Body of pancreas (tissue), 4 donors: Measurements from ENCODE around the gene TXNDC5. TPM values are rescaled to one million over a fixed set of nuclear protein-coding genes. Genes with fewer than 3 reads are reported as not detected.

ENCODE experiments used
- ATAC-seq: fragments of 150-250 bp; one replicate; pipeline ENCODE4 v1.9.1; 2016
- DNase-seq, 4 donors: peaks; one replicate each; pipeline ENCODE4 v3.0.0-alpha.2; 2019
- H3K27ac ChIP-seq, 4 donors: fragments of 200-600 bp; sonication (generic); 1 replicate in 3 of 4; 2 replicates in 1 of 4; pipeline versions ENCODE4 v1.5.1 to v1.6.1; 2016 to 2019; ENCODE audit warnings: mild to moderate bottlenecking in 1 of 4, mixed read lengths in 1 of 4, moderate library complexity in 1 of 4
- H3K27me3 ChIP-seq, 2 donors: fragments of 200-600 bp; sonication (generic); one replicate each; pipeline ENCODE4 v1.6.0; 2016; ENCODE audit warnings: mild to moderate bottlenecking in 1 of 2
- H3K36me3 ChIP-seq, 2 donors: fragments of 200-600 bp; sonication (generic); replicated peaks in 1 of 2; 2 replicates each; pipeline ENCODE4 v1.5.1; 2016; ENCODE audit warnings: low read depth in 2 of 2; ENCODE audit not compliant: insufficient read depth in 1 of 2
- H3K4me1 ChIP-seq: fragments of 200-600 bp; sonication (generic); one replicate; pipeline ENCODE4 v1.6.0; 2016
- H3K4me3 ChIP-seq, 2 donors: fragments of 200-600 bp; sonication (generic); 1 replicate in 1 of 2; 2 replicates in 1 of 2; pipeline ENCODE4 v1.5.1; 2016 to 2019
- H3K9me3 ChIP-seq, 3 donors: fragments of 200-600 bp; sonication (generic); 1 replicate in 2 of 3; 2 replicates in 1 of 3; pipeline ENCODE4 v1.5.1; 2016
- POLR2A ChIP-seq, 3 donors: fragments of 450-650 bp; IDR thresholded peaks; one replicate each; pipeline ENCODE4 v1.6.1; 2016; ENCODE audit warnings: antibody characterized with exemption in 3 of 3, mild to moderate bottlenecking in 2 of 3
- WGBS, 2 donors: methylation state at CpG; one replicate each; pipeline ENCODE4 v1.1.5; 2017; 5-methylcytosine and 5-hydroxymethylcytosine counted together
- intact Hi-C: fragments of 100-400 bp; cut with DNase I; formaldehyde crosslinking; loops from one replicate; pipeline ENCODE4 v1.15.1; 2023
- total RNA-seq, 2 donors: library from RNA; depleted of rRNA; stranded (reverse); fragments of >200 nt; gene quantifications; one replicate each; pipeline ENCODE4 v1.1.0, GENCODE V29; 2016
- TF ChIP-seq, protein P1 (sequence below), 7 experiments: fragments of 450-650 bp in 4 of 7; fragments of 200-600 bp in 3 of 7; sonication (generic) in 3 of 7; IDR thresholded peaks; one replicate each; pipeline ENCODE4 v1.5.1; 2016 to 2019; ENCODE audit warnings: antibody characterized with exemption in 7 of 7

Gene TXNDC5
- total RNA-seq, 2 donors from 2014 or later: 104 to 112 TPM

DNA sequence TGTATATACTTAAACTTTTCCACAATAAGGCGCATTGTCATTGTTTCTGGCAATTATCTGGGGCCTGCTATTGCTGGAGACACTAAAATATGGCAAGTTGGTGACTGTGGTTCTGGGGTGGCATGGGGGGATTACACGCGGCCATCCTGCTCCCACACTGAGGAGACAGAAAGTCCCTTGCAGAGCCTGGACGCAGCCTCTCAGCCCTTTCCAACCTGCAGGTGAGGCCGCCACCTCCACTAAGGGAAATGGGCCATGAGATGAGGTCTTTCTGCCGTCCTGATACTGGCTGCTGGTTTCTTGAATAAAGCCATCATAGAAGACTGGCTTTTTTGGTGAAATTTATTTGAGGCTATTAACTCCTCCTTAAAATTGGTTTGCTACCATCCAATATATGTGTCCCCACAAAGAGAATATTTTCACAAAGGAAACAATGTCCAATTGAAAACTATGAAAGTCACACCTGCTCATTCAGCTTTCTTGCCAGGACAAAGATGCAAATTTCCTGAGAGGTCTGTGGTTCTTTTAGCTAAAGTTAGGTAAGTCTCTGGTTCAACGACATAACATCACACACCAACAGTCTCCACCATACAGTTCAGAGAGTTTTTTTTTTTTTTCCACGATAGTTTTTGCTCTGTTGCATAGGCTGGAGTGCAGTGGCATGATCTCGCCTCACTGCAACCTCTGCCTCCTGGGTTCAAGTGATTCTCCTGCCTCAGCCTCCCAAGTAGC lies 13.0 kb downstream of the TXNDC5 start:
- H3K27me3 ChIP-seq: no peaks in the 10 kb centered on the region
- DNase-seq: no peak
- H3K9me3 ChIP-seq: no peaks in the 10 kb centered on the region
- peaks cover 24 to 50% of the 10 kb centered on the region in 2 donors for H3K36me3 ChIP-seq
- TF ChIP-seq, protein P1, sequence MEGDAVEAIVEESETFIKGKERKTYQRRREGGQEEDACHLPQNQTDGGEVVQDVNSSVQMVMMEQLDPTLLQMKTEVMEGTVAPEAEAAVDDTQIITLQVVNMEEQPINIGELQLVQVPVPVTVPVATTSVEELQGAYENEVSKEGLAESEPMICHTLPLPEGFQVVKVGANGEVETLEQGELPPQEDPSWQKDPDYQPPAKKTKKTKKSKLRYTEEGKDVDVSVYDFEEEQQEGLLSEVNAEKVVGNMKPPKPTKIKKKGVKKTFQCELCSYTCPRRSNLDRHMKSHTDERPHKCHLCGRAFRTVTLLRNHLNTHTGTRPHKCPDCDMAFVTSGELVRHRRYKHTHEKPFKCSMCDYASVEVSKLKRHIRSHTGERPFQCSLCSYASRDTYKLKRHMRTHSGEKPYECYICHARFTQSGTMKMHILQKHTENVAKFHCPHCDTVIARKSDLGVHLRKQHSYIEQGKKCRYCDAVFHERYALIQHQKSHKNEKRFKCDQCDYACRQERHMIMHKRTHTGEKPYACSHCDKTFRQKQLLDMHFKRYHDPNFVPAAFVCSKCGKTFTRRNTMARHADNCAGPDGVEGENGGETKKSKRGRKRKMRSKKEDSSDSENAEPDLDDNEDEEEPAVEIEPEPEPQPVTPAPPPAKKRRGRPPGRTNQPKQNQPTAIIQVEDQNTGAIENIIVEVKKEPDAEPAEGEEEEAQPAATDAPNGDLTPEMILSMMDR (IDR thresholded peaks at IDR 0.05): no peak
- no peak for TF ChIP-seq POLR2A (IDR thresholded peaks at IDR 0.05)
- no peak overlapping the region for H3K4me3 ChIP-seq
- H3K27ac ChIP-seq: no peak overlapping the region
- no peak for ATAC-seq
- 88 to 90% methylated on average over 9 of the region's 9 CpGs for WGBS, 2 donors
- intact Hi-C loops: no loop called here
- peaks cover 29% of the 10 kb centered on the region for H3K4me1 ChIP-seq

DNA sequence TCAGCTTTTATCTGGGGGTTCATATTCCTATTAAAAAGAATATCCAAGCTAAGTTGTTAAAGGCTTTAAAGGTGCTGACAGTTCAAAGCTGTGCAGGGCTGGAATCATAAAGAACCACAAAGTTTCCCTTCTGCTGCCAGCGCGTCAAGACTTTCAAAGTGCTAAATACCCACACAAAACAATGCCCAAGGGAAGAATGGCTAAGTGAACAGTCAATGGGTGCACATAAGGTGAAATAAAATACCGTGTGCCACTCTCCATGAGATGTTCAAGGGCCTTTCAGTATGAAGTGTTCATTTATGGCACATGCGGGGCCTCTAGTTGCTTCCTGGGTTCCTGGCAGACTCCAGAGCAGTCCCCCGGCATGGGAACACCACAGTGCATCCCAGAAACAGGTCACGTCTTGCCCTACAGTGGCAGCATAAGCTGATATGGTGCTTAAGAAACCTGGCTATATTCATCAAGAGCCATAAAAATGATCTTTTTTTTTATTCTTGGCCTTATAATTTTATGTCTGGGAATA lies 14.1 kb downstream of the TXNDC5 start:
- WGBS, 2 donors: 92 to 94% methylated on average over 6 of the region's 6 CpGs
- no peak for TF ChIP-seq POLR2A (IDR thresholded peaks at IDR 0.05)
- TF ChIP-seq, protein P1 (IDR thresholded peaks at IDR 0.05): no peak
- ATAC-seq: no peak
- Histone ChIP-seq H3K4me1 (peaks cover 22% of the 10 kb centered on the region), H3K9me3 (no peaks in the 10 kb centered on the region), H3K4me3 (no peak overlapping the region), H3K27ac (no peak overlapping the region), H3K36me3 (peaks cover 24 to 51% of the 10 kb centered on the region in 2 donors), H3K27me3 (no peaks in the 10 kb centered on the region)
- no peak for DNase-seq
- intact Hi-C loops: no loop called here

DNA sequence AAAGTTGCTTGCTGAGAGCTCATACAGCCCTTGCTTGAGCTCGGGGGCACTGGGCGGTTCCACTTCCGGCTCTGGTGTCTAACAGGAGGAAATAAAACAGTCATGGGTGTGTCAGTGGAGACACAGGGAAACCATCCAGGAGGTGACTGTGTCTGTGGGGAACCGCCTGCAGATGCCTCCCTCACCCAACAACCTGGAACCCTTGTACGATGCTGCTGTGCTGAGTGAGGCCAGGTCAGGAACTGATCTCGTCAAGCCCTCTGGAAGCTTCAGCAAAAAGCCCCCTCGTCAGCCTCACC lies 15.5 kb downstream of the TXNDC5 start:
- H3K4me3 ChIP-seq: no peak overlapping the region
- ATAC-seq: no peak
- no peak overlapping the region for H3K27ac ChIP-seq

DNA sequence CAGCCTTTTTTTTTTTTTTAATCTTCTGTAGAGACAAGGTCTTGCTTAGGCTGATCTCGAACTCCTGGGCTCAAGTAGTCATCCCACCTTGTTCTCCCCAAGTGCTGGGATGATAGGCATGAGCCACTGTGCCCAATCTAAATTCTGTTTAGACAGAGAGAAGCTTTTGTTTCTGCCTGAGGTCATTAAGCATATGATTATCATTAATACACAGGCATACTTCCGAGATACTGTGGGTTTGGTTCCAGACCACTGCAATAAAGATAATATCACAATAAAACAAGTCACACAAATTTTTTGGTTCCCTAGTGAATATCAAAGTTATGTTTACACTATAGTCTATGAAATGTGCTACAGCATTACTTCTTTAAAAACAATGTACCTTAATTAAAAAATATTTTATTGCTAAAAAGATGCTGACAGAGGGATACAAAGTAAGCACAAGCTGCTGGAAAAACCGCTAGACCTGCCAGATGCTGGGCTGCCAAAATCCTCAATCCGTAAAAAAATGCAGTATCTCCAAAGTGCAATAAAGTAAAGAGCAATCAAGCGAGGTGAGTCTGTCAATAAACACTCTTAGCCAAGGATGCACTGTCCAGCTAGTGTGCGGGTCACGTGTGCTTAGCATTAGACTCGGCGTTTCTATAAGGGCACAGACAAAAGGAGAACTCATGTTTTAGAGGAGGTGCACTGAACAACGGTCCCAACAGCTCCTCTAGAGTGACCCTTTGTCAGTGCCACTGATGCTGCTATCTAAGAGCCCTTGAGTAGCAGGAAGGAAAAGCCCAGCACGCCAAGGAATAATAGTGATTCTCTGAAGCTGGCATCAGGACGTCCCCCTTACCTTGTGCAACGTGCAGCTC lies 16.1 kb downstream of the TXNDC5 start:
- no peak for ATAC-seq
- H3K4me3 ChIP-seq: no peak overlapping the region
- H3K27ac ChIP-seq: no peak overlapping the region
- H3K4me1 ChIP-seq: peaks cover 7% of the 10 kb centered on the region
- intact Hi-C loops: no loop called here
- no peak for TF ChIP-seq POLR2A (IDR thresholded peaks at IDR 0.05)
- TF ChIP-seq, protein P1 (IDR thresholded peaks at IDR 0.05): no peak
- no peak for DNase-seq
- no peaks in the 10 kb centered on the region for H3K27me3 ChIP-seq
- H3K36me3 ChIP-seq: peaks cover 24 to 61% of the 10 kb centered on the region in 2 donors
- no peaks in the 10 kb centered on the region for H3K9me3 ChIP-seq
- 76 to 83% methylated on average over 13 of the region's 13 CpGs for WGBS, 2 donors

More for the DNA sequence above, 15.5 kb downstream of the TXNDC5 start:
- peaks cover 24 to 61% of the 10 kb centered on the region in 2 donors for H3K36me3 ChIP-seq
- WGBS, 2 donors: 80 to 94% methylated on average over 4 to 7 of the region's 7 CpGs
- no peak for DNase-seq
- no peaks in the 10 kb centered on the region for H3K9me3 ChIP-seq
- intact Hi-C loops: no loop called here
- peaks cover 13% of the 10 kb centered on the region for H3K4me1 ChIP-seq
- TF ChIP-seq POLR2A (IDR thresholded peaks at IDR 0.05): no peak
- TF ChIP-seq, protein P1 (IDR thresholded peaks at IDR 0.05): no peak
- no peaks in the 10 kb centered on the region for H3K27me3 ChIP-seq
